Stimulated activated CD4-positive, alpha-beta T cell treated with anti-CD3 and anti-CD28 coated beads, Interleukin-1b, Interleukin-23, amount 100 ng/mL, for 1 hour (primary cell): ENCODE data around the gene DRC7.

Experiments
- DNase-seq, 2 donors: peaks; one replicate each; pipeline ENCODE4 v3.0.0-alpha.2; 2020; ENCODE audit warnings: low read depth in 2 of 2

Gene DRC7, protein sequence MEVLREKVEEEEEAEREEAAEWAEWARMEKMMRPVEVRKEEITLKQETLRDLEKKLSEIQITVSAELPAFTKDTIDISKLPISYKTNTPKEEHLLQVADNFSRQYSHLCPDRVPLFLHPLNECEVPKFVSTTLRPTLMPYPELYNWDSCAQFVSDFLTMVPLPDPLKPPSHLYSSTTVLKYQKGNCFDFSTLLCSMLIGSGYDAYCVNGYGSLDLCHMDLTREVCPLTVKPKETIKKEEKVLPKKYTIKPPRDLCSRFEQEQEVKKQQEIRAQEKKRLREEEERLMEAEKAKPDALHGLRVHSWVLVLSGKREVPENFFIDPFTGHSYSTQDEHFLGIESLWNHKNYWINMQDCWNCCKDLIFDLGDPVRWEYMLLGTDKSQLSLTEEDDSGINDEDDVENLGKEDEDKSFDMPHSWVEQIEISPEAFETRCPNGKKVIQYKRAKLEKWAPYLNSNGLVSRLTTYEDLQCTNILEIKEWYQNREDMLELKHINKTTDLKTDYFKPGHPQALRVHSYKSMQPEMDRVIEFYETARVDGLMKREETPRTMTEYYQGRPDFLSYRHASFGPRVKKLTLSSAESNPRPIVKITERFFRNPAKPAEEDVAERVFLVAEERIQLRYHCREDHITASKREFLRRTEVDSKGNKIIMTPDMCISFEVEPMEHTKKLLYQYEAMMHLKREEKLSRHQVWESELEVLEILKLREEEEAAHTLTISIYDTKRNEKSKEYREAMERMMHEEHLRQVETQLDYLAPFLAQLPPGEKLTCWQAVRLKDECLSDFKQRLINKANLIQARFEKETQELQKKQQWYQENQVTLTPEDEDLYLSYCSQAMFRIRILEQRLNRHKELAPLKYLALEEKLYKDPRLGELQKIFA

GRCh38 chr16:57694725-57695679 is at the start of gene DRC7:
DRC7 (plus strand) TSS chr16:57694806; CDS start chr16:57697950, 3,144 bp downstream.
- no peak for DNase-seq

DNA sequence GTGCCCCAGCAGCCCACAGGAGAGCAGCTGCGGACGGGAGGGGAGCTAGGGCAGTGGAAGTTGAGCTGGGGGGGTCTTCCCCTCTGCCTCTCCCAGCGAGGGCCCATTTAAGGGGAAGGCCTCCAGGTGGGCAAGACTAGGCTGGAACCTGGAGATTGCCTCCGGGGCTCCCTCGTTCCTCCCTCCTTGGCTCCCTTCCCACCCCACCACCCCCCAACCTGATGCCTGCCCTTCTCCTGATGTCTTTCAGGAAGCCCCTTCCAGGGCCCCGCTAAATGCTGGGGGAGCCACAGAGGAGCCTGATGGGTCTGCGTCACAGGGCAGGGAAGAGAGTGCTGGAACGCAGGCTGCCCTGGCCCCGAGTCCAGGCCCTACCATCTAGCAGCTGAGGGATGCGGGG is 49.4 kb upstream of the DRC7 start:
- DNase-seq, result no peak

GRCh38 chr16:57645691-57646387 is 48.8 kb upstream of the DRC7 start:
- DNase-seq, result no peak

DNA sequence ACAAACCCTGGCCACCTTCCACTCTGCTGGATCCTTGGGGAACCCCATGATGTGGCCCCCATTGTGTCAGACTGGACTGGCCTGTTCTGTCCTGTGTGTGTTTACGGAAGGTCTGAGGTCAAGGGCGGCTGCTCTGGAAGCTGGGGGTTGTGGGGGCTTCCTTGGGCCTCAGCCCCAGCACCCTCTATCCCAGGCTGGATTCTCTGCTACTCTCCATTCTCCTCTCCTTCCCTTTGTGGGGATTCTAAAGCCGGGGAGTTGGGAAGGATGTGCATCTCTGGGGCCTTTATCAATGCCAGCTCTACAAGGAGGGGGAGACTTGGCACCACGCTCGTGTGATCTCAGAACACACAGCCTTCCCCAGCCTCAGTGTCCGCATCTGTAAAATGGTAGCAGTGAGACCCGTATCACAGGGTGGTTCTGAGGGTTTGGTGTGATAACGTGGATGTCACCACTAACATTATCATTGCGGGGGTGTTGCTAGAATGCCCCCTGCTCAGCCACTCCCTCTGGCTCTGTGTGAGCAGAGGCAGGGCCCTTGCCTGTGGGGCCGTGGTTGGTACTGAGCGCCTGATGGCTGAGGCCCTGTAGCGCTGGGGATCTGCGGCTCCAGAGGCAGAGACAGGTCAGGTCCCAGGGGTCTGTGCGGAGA is 48.1 kb upstream of the DRC7 start:
- no peak for DNase-seq

DNA sequence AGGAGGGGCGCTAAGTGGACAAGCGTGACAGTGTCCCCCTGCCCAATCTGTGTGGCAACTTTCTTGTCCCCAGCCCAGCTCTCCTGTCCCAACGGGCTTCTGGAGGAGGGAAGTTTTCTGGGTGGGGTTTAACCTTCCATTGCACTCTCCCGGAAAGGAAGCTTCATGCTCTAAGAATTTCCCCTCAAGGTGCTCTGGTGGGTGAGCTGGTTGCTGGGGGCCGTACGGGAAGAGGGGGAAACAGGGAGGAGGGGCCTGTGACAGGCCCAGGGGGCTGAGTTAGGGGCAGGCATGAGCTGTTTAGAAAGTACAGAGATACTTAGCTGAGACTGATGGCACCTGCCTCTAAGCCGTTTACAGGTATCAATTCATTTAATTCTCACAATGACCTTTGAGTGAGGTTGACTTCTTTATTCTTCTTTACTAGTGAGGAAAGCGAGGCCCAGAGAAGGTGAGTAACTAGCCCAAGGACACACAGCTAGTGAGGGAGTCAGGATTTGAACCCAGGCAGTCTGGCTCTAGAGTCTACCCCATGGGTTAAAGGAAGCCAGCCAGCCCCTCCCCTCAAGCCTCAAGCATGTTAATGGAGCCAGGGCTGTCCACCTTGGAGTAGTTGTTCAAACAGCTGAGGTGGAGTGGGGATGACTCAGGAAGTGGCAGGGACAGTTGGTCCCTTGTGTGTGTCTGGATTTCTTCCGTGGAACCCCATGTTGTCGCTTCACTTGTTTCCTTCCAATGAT is 47.3 kb upstream of the DRC7 start:
- DNase-seq, result no peak

DNA sequence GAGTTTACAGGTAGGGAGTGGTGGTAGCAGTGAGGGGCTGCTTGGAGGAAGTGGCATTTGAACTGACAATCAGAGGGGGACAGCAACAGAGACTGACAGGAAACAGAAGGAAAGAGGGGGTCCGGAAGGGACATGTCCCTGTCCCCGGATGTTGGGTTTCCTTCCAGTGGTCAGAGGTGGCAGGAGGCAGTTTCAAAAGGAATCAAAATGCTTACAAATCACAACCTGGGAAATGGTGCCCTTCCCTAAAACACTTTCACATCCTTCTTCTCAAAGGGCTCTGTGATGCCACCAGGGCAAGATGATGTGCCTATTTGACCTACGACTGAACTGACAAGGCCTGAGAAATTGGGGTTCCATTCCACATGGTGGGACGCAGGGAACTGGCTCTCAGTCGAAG is 46.5 kb upstream of the DRC7 start:
- DNase-seq, result no peak

DNA sequence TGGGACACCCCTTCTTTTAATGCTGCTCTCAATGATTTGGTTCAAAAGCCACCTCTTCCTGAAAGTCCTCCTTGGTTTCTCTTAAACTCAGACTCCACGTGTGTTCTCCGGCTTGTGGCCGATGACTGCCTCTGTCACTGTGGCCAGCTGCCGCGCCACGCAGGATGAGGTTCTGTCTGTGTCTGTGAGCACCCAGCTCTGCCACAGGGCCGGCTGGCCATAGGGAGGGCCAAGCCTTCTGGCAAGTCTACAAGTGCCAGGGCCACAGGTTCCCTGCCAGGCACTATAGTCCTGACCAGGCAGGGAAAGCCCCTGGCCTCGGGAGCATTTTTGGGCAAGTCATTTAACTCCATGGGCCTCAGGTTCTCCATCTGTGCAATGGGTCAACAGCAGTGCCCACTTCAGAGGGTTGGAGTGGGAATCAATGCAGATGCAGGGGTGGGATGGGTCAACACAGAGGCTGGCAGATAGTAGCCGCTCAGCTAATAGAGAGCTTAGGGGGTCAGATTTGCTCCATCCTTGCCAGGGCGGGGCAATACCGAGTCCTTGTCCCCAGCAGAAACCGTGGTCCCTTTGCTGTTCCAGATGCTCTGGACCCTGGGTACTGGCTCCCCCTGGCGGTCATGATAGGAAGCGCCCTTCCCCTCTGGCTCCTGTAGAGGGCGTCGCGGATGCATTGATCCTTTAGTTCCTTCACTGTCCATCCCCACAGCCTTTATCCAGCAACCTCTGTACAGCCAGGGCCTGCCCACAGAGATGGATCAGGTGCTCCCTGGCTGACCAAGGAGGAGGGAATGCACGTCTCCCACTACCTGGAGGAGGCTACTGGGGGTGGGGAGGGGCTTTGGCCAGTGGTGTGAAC is 45.8 kb upstream of the DRC7 start:
- peak; percentile 70 to 77 for DNase-seq

GRCh38 chr16:57649443-57649751 is 45.2 kb upstream of the DRC7 start:
- no peak for DNase-seq

DNA sequence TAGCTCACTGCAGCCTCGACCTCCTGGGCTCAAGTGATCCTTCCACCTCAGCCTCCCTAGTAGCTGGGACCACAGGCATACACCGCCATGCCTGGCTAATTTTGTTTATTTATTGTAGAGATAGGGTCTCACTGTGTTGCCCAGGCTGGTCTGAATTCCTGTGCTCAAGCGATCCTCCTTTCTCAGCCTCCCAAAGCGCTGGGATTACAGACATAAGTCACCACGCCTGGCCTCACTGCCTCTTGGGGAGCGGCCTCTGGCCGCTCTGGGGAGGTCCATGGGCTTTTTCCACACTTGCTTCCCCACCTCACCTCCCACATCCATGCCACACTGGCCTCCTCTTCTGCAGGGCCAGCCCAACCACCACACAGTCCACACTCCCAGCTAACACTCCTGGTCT is 44.8 kb upstream of the DRC7 start:
- DNase-seq, result no peak

DNA sequence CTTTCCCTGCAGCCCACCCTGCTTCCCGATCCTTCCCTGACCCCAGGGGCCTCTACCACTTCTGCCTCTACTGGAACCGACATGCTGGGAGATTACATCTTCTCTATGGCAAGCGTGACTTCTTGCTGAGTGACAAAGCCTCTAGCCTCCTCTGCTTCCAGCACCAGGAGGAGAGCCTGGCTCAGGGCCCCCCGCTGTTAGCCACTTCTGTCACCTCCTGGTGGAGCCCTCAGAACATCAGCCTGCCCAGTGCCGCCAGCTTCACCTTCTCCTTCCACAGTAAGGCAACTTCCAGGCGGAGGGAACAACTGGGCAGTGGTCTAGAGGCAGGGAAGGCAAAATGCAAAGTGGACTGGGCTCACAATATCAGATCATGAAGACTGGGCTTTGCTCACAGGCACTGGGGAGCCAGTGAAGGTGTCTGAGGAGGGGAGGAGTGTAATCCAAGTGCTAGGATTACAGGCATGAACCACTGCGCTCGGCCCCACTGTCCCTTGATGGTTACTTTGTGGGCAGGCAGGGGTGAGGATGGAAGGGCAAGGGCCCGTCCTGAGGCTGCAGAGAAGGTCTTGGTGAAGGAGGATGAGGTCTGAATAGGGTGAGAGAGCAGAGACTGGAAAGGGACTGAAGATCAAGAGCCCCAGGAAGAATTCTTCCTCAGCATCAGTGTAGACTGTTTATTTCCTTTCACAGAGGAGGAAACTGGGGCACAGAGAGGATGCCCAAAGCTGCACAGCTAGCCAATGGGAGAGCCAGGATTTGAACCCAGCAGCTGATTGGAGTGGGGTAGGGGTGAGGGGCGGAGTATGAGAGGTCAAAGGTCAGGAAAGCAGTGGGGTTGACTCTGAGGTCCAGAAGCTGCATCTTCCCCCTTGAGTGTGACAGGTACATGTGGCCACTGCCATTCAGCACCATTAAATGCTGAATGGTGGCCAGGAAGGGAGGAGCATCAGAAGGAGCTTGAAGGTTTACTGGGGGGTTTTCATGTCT is 43.0 kb upstream of the DRC7 start:
- DNase-seq, result no peak

DNA sequence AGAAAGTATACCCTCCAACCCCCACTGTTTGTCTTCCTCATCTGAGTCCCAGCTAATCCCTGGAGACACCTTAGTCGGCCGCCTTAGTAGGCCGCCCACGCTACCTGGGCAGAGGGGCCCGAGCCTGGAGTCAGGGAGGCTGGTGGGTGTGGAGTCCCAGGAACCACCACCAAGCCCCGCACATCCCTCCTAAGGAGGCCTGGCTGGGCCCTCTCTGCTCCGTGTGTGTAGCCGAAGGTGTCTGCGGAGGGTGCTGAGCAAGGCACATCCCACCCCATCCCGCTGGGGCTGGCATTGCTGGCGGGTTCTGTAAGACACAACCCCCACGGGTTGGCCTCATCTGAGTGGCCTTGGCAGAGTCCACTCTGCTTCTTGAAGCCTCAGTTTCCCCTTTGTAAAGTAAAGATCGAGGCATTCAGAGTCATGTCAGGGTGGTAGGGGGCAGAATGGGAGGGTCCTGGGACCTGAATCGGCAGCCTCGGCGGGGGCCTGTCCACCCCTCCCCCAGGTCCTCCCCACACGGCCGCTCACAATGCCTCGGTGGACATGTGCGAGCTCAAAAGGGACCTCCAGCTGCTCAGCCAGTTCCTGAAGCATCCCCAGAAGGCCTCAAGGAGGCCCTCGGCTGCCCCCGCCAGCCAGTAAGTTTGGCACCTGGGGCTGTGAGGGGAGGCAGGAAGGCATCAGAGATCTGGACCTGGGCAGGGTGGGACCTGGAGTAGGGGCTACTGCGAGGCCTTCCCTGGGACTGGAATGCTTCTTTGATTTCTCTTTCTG is 41.7 kb upstream of the DRC7 start:
- DNase-seq, result no peak

DNA sequence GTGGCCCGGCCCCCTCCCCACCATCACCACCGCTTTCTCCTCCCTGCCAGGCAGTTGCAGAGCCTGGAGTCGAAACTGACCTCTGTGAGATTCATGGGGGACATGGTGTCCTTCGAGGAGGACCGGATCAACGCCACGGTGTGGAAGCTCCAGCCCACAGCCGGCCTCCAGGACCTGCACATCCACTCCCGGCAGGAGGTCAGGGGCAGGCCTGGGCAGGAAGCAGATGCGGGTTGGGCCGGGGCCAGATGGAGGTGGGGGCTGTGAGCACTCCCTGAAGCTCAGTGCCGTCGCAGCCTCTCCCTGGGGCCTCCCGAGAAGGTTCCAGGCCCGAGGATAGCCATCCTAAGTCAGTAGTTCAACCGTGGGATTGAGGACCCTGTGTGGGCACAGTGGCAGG is 40.7 kb upstream of the DRC7 start:
- DNase-seq, result no peak

DNA sequence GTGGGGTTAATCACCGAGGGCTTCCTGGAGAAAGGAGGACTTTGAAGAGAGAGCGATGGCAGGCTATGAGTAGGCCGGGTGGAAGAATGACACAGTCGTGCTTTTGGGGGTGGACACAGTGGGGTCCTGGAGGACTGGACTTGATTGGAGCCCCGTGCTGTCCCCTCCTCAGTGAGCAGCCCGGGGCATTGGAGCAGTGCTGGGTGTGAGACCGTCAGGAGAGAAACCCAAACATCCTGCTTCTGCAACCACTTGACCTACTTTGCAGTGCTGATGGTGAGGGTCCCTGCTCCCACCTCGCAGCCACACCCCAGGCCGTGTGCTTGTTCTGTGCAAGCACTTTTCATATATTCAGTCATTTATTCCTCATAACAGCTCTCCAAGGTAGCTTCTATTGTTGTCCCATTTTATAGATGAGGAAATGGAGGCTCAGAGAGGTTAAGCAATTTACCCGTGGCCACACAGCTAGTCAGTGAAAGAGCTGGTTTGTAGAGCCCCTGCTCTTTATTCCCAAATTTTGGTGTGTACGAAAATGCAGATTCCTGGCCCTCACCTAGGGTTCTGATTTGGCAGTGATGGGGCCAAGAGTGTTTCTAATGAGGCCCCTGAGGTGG is 38.2 kb upstream of the DRC7 start:
- DNase-seq, result no peak

DNA sequence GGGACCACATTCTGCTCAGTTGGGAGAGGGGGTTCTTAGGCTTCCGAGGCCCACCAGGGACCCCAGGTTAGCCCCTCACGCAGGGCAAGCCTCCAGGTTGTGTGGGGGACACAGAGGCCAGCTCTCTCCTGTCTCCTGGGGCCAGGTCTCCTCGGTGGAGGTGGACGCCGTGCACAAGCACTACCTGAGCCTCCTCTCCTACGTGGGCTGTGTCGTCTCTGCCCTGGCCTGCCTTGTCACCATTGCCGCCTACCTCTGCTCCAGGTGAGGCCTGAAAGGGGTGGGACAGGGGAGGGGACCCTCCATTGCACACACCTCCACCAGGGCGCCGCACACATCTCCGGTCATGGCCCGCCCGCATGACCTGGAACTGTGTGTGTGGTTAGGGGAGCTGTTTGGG is 37.4 kb upstream of the DRC7 start:
- no peak for DNase-seq

GRCh38 chr16:57658130-57658877 is 36.3 kb upstream of the DRC7 start:
- DNase-seq, result no peak
